Mesothelial cell of epicardium (in vitro differentiated cells): ENCODE data around the gene SIRT6. TPM values are rescaled to one million over a fixed set of nuclear protein-coding genes. Genes with fewer than 3 reads are reported as not detected.
"Not testable (repeated sequence)": the region's sequence is repeated elsewhere in the genome, so short reads cannot be mapped to it uniquely, and the experiment has no call there.

Experiments
- DNase-seq, 2 experiments: peaks; one replicate each; pipeline ENCODE4 v3.0.0; 2021; ENCODE audit warnings: low spot score in 2 of 2; ENCODE audit not compliant: unreplicated experiment in 2 of 2
- H3K27ac Mint-ChIP-seq: 2 replicates; pipeline ENCODE4 v1.8.0; 2021; ENCODE audit warnings: mixed read lengths
- H3K27me3 Mint-ChIP-seq: 2 replicates; pipeline ENCODE4 v1.8.0; 2021; ENCODE audit warnings: low read depth, mixed read lengths
- H3K36me3 Mint-ChIP-seq: 2 replicates; pipeline ENCODE4 v1.8.0; 2021; ENCODE audit warnings: mixed read lengths
- H3K4me1 Mint-ChIP-seq: 2 replicates; pipeline ENCODE4 v1.8.0; 2021; ENCODE audit warnings: mixed read lengths
- H3K4me3 Mint-ChIP-seq: 2 replicates; pipeline ENCODE4 v1.8.0; 2021; ENCODE audit warnings: mild to moderate bottlenecking, moderate library complexity, mixed read lengths
- H3K9me3 Mint-ChIP-seq: 2 replicates; pipeline ENCODE4 v1.8.0; 2021; ENCODE audit warnings: mixed read lengths
- total RNA-seq: library from RNA; stranded (reverse); gene quantifications from 3 replicates; pipeline ENCODE4 v1.2.1, GENCODE V29; 2021
- TF ChIP-seq, protein P1 (sequence below): fragments of 200-600 bp; sonication (generic); IDR thresholded peaks from one replicate; pipeline ENCODE4 v1.5.0; 2021; ENCODE audit warnings: antibody characterized with exemption; ENCODE audit not compliant: unreplicated experiment

SIRT6 gene
- total RNA-seq, 1 donor from 2014 or later, result 25.6 TPM

DNA sequence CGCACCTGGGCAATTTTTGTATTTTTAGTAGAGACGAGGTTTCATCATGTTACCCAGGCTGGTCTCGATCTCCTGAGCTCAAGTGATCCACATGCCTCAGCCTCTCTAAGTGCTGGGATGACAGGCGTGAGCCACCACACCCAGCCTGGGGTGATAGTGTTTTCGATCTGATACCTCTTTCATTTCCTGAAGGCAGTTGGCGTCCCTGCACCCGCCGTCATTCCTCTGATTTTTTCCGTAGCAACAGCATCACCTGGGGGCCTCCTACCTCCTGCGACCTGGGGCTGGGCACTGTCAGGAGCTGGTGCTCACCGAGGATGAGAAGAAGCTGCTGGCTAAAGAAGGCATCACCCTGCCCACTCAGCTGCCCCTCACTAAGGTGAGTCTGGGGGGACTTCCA, 18.1 kb downstream of the SIRT6 start:
- Mint-ChIP-seq H3K4me3 (no peak overlapping the region), H3K27me3 (peaks cover 39% of the 10 kb centered on the region), H3K27ac (no peak overlapping the region), H3K9me3 (no peaks in the 10 kb centered on the region), H3K36me3 (no peaks in the 10 kb centered on the region), H3K4me1 (no peaks in the 10 kb centered on the region)
- no peak for DNase-seq
- TF ChIP-seq, protein P1, sequence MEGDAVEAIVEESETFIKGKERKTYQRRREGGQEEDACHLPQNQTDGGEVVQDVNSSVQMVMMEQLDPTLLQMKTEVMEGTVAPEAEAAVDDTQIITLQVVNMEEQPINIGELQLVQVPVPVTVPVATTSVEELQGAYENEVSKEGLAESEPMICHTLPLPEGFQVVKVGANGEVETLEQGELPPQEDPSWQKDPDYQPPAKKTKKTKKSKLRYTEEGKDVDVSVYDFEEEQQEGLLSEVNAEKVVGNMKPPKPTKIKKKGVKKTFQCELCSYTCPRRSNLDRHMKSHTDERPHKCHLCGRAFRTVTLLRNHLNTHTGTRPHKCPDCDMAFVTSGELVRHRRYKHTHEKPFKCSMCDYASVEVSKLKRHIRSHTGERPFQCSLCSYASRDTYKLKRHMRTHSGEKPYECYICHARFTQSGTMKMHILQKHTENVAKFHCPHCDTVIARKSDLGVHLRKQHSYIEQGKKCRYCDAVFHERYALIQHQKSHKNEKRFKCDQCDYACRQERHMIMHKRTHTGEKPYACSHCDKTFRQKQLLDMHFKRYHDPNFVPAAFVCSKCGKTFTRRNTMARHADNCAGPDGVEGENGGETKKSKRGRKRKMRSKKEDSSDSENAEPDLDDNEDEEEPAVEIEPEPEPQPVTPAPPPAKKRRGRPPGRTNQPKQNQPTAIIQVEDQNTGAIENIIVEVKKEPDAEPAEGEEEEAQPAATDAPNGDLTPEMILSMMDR, result no peak

DNA sequence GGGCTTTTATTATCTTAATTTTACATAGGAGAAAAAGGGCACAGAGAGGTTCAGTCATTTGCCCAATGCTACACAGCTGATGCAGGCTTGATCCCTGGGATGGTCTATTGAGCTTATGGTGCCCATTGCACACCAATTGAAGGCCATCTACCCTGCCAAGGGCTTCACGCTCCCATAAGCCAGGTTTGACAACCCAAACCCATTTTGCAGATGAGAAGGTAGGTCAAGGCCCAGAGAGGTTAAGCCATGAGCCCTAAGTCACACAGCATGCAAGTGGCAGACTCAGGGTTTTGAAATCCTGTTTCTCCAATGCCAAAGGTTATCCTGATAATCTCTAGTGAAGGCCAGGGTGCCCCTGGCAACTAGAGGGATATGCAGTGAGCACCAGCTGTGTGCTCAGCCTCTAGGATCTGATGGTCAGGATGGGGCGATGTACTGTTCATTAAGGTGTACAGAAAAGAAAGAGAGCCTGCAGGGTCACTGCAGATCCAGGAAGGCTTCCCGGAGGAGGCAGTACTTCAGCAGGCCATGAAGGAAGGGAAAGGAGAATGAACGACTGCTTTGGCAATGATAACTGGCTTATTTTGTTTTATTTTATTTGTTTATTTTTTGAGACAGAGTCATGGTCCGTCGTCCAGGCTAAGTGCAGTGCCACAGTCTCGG, 20.8 kb downstream of the SIRT6 start:
- DNase-seq, result no peak
- H3K4me3 Mint-ChIP-seq, result no peak overlapping the region
- no peaks in the 10 kb centered on the region for H3K36me3 Mint-ChIP-seq
- H3K27ac Mint-ChIP-seq, result no peak overlapping the region
- TF ChIP-seq, protein P1, result no peak
- H3K4me1 Mint-ChIP-seq, result no peaks in the 10 kb centered on the region
- H3K9me3 Mint-ChIP-seq, result no peaks in the 10 kb centered on the region
- peaks cover 30% of the 10 kb centered on the region for H3K27me3 Mint-ChIP-seq

DNA sequence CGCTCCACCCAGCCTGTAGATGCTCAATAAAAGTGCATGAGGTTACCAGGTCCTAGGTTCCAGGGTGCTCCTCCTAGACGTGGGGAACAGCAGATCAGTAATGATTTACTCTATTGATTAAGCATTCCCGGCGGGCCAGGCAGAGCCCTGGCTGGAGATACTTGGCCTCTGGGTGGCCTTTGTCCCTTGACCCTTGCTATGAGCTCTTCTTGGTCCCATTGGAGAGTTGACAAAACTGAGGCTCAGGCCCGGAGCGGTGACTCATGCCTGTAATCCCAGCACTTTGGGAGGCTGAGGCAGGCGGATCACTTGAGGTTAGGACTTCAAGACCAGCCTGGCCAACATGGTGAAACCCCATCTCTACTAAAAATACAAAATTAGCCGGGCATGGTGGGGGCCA, 24.4 kb downstream of the SIRT6 start:
- not testable (repeated sequence) for DNase-seq, H3K9me3 Mint-ChIP-seq, H3K4me3 Mint-ChIP-seq, H3K27ac Mint-ChIP-seq, H3K4me1 Mint-ChIP-seq, H3K36me3 Mint-ChIP-seq
- peaks cover 30% of the 10 kb centered on the region for H3K27me3 Mint-ChIP-seq

DNA sequence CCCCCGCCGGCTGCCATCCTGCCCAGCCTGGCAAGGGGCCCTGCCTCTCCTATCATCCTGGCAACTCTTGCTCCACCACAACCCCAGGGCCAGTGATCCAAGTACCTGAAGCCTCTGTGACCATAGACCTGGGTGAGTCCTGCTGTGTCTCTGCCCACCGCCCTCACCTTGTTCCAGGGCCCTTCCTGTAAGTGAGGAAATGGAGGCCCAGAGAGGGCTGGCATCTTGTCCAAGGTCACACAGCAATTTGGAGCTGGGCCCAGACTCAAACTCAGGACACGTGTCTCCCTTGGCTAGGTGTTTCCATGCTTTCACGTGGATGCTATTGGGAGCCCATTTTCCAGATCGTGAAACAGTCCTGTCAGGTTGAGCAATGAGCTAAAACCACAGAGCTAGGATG, 25.2 kb downstream of the SIRT6 start:
- DNase-seq, result no peak
- peaks cover 32% of the 10 kb centered on the region for H3K27me3 Mint-ChIP-seq
- no peaks in the 10 kb centered on the region for H3K4me1 Mint-ChIP-seq
- H3K27ac Mint-ChIP-seq, result no peak overlapping the region
- no peak overlapping the region for H3K4me3 Mint-ChIP-seq
- TF ChIP-seq, protein P1, result no peak
- H3K36me3 Mint-ChIP-seq, result no peaks in the 10 kb centered on the region
- H3K9me3 Mint-ChIP-seq, result no peaks in the 10 kb centered on the region

DNA sequence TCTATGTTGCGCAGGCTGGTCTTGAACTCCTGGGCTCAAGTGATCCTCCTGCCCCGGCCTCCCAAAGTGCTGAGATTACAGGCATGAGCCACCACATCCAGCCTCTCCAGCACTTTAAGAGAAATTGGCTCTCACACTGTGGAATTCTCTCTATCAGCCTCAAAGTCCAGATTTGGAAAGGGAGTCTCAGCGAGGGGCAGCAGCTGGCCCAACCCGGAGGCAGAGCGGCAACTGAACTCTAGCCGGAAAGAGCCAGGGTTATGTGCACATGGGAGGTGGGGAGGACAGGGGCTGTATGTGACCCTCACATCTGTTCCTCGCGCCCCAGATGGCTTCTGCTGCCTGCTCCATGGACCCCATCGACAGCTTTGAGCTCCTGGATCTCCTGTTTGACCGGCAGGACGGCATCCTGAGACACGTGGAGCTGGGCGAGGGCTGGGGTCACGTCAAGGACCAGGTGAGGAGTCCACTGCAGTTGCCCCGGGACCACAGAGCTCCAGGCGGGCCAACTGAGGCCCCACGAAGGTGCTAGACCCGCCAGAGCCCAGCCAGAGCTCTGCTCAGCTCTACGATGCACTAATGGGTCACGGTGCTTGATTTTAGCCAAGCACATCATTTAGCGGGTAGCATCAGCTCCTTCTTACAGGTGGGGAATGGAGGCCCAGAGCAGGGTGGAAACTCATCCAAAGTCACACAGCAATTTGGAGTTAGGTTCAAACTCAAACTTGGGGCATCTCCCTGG, 27.6 kb downstream of the SIRT6 start:
- Mint-ChIP-seq H3K9me3 (no peaks in the 10 kb centered on the region), H3K27me3 (peaks cover 46% of the 10 kb centered on the region), H3K27ac (no peak overlapping the region), H3K36me3 (no peaks in the 10 kb centered on the region), H3K4me3 (no peak overlapping the region), H3K4me1 (no peaks in the 10 kb centered on the region)
- TF ChIP-seq, protein P1, result no peak
- DNase-seq, result no peak

DNA sequence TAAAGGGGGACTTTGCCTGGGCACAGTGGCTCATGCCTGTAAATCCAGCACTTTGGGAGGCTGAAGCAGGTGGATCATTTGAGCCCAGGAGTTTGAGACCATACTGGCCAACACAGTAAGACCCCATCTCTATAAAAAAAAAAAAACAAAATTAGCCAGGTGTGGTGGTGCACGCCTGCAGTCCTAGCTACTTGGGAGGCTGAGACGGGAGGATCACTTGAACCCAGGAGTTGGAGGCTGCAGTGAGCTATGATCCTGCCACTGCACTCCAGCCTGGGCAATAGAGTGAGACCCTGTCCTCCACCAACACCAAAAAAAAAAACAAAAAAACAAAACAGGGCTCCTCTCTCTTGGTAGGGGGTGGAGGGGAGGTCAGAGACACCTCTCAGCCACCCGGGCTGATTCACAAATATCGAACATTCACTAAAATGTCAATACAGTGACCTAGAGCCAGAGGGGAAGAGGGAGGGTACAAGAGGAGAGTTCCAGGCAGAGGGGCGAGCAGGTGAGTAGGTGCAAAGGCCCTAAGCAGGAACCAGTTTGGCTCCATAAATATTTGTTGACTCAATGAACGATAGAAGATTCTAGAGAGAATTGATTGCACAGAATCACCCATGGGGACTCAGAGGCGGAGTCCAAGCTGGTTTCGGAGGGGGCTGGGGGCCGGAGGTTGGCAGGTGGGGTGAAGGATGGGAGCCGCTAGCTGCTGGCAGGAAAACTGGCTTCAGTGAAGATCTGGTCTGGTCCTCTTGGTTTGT, 29.9 kb downstream of the SIRT6 start:
- TF ChIP-seq, protein P1, result no peak
- H3K27me3 Mint-ChIP-seq, result peaks cover 58% of the 10 kb centered on the region
- no peaks in the 10 kb centered on the region for H3K9me3 Mint-ChIP-seq
- no peak overlapping the region for H3K27ac Mint-ChIP-seq
- H3K36me3 Mint-ChIP-seq, result no peaks in the 10 kb centered on the region
- H3K4me3 Mint-ChIP-seq, result no peak overlapping the region
- no peaks in the 10 kb centered on the region for H3K4me1 Mint-ChIP-seq
- DNase-seq, result no peak
